Right cardiac atrium (tissue), 5 donors: ENCODE measurements around the gene MLST8. TPM values are rescaled to one million over a fixed set of nuclear protein-coding genes. Genes with fewer than 3 reads are reported as not detected.
"Not testable (repeated sequence)": the region's sequence is repeated elsewhere in the genome, so short reads cannot be mapped to it uniquely, and the experiment has no call there.

Experiments used
- ATAC-seq, 2 donors: fragments of 200-7000 bp; cut with Tn5 transposase; one replicate each; pipeline versions ENCODE4 v1.8.0 to v1.9.1; 2020; ENCODE audit warnings: moderate library complexity in 2 of 2, mild to moderate bottlenecking in 1 of 2
- DNase-seq, 3 donors: peaks; one replicate each; pipeline ENCODE4 v3.0.0-alpha.2; 2020
- H3K27ac ChIP-seq: one replicate; pipeline ENCODE4 v1.5.1; 2013; ENCODE audit warnings: mild to moderate bottlenecking, low read length, control low read depth, moderate library complexity
- H3K27me3 ChIP-seq: one replicate; pipeline ENCODE4 v1.6.1; 2013; ENCODE audit not compliant: control insufficient read depth, insufficient read depth
- H3K4me1 ChIP-seq: one replicate; pipeline ENCODE4 v1.6.1; 2013; ENCODE audit warnings: low read length; ENCODE audit not compliant: control insufficient read depth, insufficient read depth
- H3K4me3 ChIP-seq: one replicate; pipeline ENCODE4 v1.5.1; 2013; ENCODE audit warnings: low read length, control low read depth
- H3K9me3 ChIP-seq: one replicate; pipeline ENCODE4 v1.6.1; 2013; ENCODE audit warnings: low read length; ENCODE audit not compliant: control insufficient read depth
- WGBS: extraction: QIAGEN DNeasy Blood & Tissue Kit; methylation state at CpG from one replicate; pipeline ENCODE4 v1.1.7; 2013; 5-methylcytosine and 5-hydroxymethylcytosine counted together
- intact Hi-C, 4 donors: fragments of 100-400 bp; cut with DNase I; formaldehyde crosslinking; loops; one replicate each; pipeline versions ENCODE4 v1.11.0 to v1.14.0; 2022 to 2023
- polyA plus RNA-seq: library from polyadenylated mRNA; stranded (reverse); fragments of 200-250 nt; gene quantifications from one replicate; pipeline ENCODE4 v1.2.3, GENCODE V29; 2013
- total RNA-seq, 4 donors: library from RNA; stranded (reverse); fragmentation: NEBNext Ultra II Directional; extraction: Animal tissue kit (Norgen Biotek cat#: 25700); gene quantifications; one replicate each; pipeline ENCODE4 v1.2.1, GENCODE V29; 2021
- donor health status: healthy with polysubstance abuse.
- donor health status: DM: no; HTN: yes; CAD: no.
- donor health status: DM: no; HTN: no; CAD: no.
- donor health status: DM: no; HTN: yes; CAD: no; lungs with severe emphysema.
- donor health status: DM: yes; HTN: yes; CAD: no.

The MLST8 gene
- total and polyA plus RNA-seq, 5 donors: 24.2 to 33.3 (median 28.8) TPM

DNA sequence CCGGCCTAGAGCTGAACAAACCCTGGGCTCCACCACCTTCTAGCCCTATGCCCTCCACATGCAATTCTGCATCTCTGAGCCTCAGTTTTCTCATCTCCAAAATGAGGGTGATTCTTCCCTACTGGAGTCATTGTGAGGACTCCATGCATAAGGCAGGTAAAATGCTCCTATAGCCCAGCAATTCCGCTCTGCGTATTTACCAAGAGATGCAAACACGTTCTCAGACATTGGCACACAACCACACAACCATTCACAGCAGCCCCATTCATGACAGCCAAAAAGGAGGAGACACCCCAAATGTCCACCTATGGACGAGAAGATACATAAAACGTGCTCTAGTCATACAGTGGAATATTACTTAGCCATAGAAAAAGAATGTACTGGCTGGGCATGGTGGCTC lies 4.9 kb upstream of the MLST8 start:
- intact Hi-C loops: loop anchor here in 1 of 4 donors (10.0 kb wide), 1 partner anchor 46 kb away; the partner anchor contains the start of gene TRAF7
- DNase-seq (no peak), ATAC-seq (no peak)
- Histone ChIP-seq H3K4me1 (peaks cover 4% of the 10 kb centered on the region), H3K27ac (no peak overlapping the region), H3K4me3 (no peak overlapping the region), H3K27me3 (no peaks in the 10 kb centered on the region), H3K9me3 (no peaks in the 10 kb centered on the region)
- WGBS: 86% methylated on average over 6 of the region's 6 CpGs

DNA sequence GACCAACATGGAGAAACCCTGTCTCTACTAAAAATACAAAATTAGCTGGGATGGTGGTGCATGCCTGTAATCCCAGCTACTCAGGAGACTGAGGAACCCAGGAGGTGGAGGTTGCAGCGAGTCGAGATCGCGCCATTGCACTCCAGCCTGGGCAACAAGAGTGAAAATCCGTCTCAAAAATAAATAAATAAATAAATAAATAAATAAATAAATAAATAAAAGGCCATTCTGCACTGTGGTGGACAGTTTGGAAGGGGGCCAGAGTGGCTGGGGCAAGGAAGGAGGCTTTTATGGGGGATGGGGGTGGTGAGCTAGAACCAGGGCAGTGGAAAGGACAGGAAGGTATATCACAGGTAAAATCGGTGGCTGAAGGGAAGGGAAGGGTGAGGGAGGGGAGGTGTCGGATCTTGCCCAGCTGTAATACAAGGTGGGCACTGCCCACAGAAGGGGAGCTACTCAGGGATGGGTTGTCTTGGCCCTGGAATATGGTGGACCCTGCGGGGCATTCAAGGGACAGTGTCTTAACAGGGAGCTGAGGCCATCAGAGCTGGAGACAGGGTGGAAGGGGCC lies 2.0 kb upstream of the MLST8 start:
- WGBS: 93% methylated on average over 8 of the region's 8 CpGs
- not testable (repeated sequence) for DNase-seq, ATAC-seq, H3K4me1 ChIP-seq, H3K27ac ChIP-seq, H3K27me3 ChIP-seq, H3K9me3 ChIP-seq, H3K4me3 ChIP-seq
- intact Hi-C loops: loop anchor here in 1 of 4 donors (10.0 kb wide), 1 partner anchor 48 kb away; the partner anchor contains the start of gene TRAF7

DNA sequence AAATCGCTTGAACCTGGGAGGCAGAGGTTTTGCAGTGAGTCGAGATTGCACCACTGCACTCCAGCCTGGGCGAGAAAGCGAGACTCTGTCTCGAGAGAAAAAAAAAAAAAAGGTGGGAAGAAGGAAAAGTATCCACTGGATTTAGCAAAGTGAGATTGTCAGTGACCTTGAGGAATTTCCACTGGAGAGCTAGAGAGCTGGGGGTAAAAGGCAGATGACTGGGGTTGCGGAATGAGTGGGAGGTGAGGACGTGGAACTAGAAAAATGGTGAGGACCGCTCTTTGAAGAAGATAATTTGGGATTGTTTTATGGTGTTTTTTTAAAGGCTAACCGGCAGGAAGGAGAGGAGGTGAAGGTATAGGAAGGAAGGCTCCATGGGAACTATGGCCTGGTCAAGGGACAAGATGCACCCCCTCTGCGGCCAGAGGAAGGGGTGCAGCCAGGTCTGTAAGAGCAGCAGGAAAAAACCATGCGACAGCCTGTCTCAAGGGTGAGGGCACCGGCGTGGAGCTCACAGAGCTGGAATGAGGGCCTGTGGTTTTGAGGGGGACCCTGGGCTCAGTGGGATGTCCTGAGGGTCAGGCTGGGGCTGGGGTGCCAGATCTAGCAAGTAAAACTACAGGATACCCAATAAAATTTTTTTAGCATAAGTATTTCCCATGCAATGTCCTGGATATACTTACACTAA lies 694 bp upstream of the MLST8 start:
- Histone ChIP-seq H3K27ac (peak overlapping the region; percentile 99), H3K4me1 (peaks cover 7% of the 10 kb centered on the region), H3K9me3 (no peaks in the 10 kb centered on the region), H3K4me3 (peak overlapping the region; percentile 77), H3K27me3 (no peaks in the 10 kb centered on the region)
- ATAC-seq (peak in 1 of 2 donors; percentile 1), DNase-seq (no peak)
- intact Hi-C loops: loop anchor here in 1 of 4 donors (10.0 kb wide), 1 partner anchor 50 kb away; the partner anchor contains the start of gene TRAF7
- WGBS: 76% methylated on average over 13 of the region's 13 CpGs

DNA sequence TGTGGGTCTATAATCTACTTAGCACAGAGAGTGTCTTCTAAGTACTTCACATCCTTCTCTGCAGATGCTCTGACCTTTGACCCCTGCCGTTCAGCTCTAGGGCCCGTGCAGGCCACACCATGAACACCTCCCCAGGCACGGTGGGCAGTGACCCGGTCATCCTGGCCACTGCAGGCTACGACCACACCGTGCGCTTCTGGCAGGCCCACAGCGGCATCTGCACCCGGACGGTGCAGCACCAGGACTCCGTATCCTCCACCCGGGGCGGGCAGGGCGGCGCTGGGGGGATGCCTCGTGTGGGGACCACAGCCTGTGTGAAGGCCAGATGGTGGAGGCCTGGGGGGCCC lies 686 bp downstream of the MLST8 start:
- intact Hi-C loops: loop anchor here in 1 of 4 donors (10.0 kb wide), 1 partner anchor 51 kb away; the partner anchor contains the start of gene TRAF7
- H3K9me3 ChIP-seq: no peaks in the 10 kb centered on the region
- peak; percentile 11 to 16 for ATAC-seq
- peaks cover 7% of the 10 kb centered on the region for H3K4me1 ChIP-seq
- peak overlapping the region; percentile 77 for H3K4me3 ChIP-seq
- H3K27me3 ChIP-seq: no peaks in the 10 kb centered on the region
- peak in 1 of 3 donors; percentile 80 for DNase-seq
- 5% methylated on average over 16 of the region's 16 CpGs for WGBS
- peak overlapping the region; percentile 28 for H3K27ac ChIP-seq

DNA sequence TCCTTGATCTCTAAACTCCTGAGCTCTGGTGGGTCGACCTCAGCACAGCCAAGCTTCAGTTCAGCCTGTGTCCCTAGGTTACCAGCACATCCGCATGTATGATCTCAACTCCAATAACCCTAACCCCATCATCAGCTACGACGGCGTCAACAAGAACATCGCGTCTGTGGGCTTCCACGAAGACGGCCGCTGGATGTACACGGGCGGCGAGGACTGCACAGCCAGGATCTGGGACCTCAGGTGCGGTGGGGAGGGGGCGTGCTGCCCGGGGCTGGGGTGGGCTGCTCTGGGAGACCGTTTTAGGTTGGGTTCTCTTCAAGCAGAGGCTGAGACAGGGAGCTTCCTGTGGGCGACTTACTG lies 1.1 kb downstream of the MLST8 start:
- Histone ChIP-seq H3K4me1 (peaks cover 7% of the 10 kb centered on the region), H3K27ac (no peak overlapping the region), H3K27me3 (no peaks in the 10 kb centered on the region), H3K4me3 (no peak overlapping the region), H3K9me3 (no peaks in the 10 kb centered on the region)
- ATAC-seq: no peak
- peak in 1 of 3 donors; percentile 65 for DNase-seq
- WGBS: 81% methylated on average over 18 of the region's 18 CpGs
- intact Hi-C loops: loop anchor here in 1 of 4 donors (10.0 kb wide), 1 partner anchor 52 kb away; the partner anchor contains the start of gene TRAF7

DNA sequence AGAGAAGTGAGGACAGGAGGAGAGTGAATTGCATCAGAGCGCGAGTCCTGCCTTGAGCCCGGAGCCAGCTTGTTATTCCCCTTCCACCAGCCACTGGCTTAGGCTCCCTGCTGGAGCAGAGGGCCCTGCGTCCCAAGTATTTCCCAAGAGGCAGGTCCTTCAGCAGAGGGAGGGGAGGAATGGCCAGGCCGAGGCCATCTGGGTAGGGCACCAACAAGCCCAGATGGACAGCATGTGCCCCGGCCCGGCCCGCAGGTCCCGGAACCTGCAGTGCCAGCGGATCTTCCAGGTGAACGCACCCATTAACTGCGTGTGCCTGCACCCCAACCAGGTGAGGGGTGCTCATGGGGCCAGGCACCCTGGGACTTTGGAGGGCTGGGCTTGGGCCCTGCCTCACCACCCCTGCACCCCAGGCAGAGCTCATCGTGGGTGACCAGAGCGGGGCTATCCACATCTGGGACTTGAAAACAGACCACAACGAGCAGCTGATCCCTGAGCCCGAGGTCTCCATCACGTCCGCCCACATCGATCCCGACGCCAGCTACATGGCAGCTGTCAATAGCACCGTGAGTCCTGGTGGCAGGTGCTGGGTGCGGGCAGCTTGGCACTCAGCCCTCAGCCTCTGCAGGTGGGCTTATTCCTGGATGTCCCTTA lies 1.7 kb downstream of the MLST8 start:
- H3K27me3 ChIP-seq: no peaks in the 10 kb centered on the region
- DNase-seq (peak in 2 of 3 donors; percentile 64 to 67), ATAC-seq (no peak)
- no peak overlapping the region for H3K27ac ChIP-seq
- H3K4me3 ChIP-seq: no peak overlapping the region
- peaks cover 11% of the 10 kb centered on the region for H3K4me1 ChIP-seq
- no peaks in the 10 kb centered on the region for H3K9me3 ChIP-seq
- intact Hi-C loops: loop anchor here in 1 of 4 donors (10.0 kb wide), 1 partner anchor 52 kb away; the partner anchor contains the start of gene TRAF7
- whole genome bisulfite sequencing: 91% methylated on average over 23 of the region's 23 CpGs

- Histone ChIP-seq H3K27ac (no peak overlapping the region), H3K4me1 (peaks cover 14% of the 10 kb centered on the region), H3K9me3 (no peaks in the 10 kb centered on the region), H3K4me3 (no peak overlapping the region), H3K27me3 (no peaks in the 10 kb centered on the region)
- no peak for ATAC-seq
- intact Hi-C loops: loop anchor here in 1 of 4 donors (10.0 kb wide), 1 partner anchor 53 kb away; the partner anchor contains the start of gene TRAF7
- 87% methylated on average over 9 of the region's 9 CpGs for WGBS
- DNase-seq: peak in 1 of 3 donors; percentile 41
Observed at GRCh38 chr16:2207872-2208271, 2.6 kb downstream of the MLST8 start.

DNA sequence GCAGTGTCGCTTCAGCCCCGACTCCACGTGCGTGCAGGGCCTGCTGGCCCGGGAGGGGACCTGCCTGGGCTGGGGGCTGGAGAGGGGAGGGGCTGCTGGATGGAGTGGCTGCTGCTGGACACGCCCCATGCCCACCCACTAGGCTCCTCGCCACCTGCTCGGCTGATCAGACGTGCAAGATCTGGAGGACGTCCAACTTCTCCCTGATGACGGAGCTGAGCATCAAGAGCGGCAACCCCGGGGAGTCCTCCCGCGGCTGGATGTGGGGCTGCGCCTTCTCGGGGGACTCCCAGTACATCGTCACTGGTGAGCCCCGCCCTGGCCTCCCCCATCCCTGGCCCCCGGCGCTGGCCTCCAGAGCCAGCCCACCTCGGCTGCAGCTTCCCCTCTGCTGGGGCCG lies 3.1 kb downstream of the MLST8 start:
- Histone ChIP-seq H3K4me3 (no peak overlapping the region), H3K9me3 (no peaks in the 10 kb centered on the region), H3K27me3 (no peaks in the 10 kb centered on the region), H3K27ac (no peak overlapping the region), H3K4me1 (peaks cover 17% of the 10 kb centered on the region)
- ATAC-seq (no peak), DNase-seq (peak in 1 of 3 donors; percentile 63)
- WGBS: 71% methylated on average over 23 of the region's 23 CpGs
- intact Hi-C loops: loop anchor here in 1 of 4 donors (10.0 kb wide), 1 partner anchor 54 kb away; the partner anchor contains the start of gene TRAF7

DNA sequence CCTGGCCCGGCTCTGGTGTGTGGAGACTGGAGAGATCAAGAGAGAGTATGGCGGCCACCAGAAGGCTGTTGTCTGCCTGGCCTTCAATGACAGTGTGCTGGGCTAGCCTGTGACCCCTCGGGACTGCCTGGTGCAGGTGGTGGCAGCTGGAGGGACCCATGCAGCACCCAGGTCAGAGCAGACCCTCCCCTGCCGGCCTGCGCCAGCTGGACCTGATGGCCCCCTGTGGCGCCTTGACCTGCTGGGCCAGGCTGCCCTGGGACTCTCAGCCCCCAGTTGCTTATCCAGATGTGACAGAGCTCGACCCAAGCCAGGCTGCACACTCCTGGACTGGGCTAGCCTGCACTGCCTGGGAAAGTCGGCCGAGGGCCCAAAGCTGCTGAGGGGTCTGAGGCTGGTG lies 3.5 kb downstream of the MLST8 start:
- Histone ChIP-seq H3K4me1 (peaks cover 18% of the 10 kb centered on the region), H3K27ac (no peak overlapping the region), H3K9me3 (no peaks in the 10 kb centered on the region), H3K27me3 (no peaks in the 10 kb centered on the region), H3K4me3 (no peak overlapping the region)
- no peak for ATAC-seq
- 93% methylated on average over 9 of the region's 9 CpGs for WGBS
- DNase-seq: peak in 1 of 3 donors; percentile 58
- intact Hi-C loops: loop anchor here in 1 of 4 donors (10.0 kb wide), 1 partner anchor 54 kb away; the partner anchor contains the start of gene TRAF7

GRCh38 chr16:2209258-2210008 lies 4.2 kb downstream of the MLST8 start:
- Histone ChIP-seq H3K4me3 (no peak overlapping the region), H3K27ac (no peak overlapping the region), H3K27me3 (no peaks in the 10 kb centered on the region), H3K9me3 (no peaks in the 10 kb centered on the region), H3K4me1 (peaks cover 19% of the 10 kb centered on the region)
- no peak for ATAC-seq
- intact Hi-C loops: loop anchor here in 1 of 4 donors (10.0 kb wide), 1 partner anchor 55 kb away; the partner anchor contains the start of gene TRAF7
- WGBS: 87% methylated on average over 29 of the region's 29 CpGs
- peak in 1 of 3 donors; percentile 56 for DNase-seq
